Measurements from ENCODE around the gene NRXN3.

Gene NRXN3

DNA sequence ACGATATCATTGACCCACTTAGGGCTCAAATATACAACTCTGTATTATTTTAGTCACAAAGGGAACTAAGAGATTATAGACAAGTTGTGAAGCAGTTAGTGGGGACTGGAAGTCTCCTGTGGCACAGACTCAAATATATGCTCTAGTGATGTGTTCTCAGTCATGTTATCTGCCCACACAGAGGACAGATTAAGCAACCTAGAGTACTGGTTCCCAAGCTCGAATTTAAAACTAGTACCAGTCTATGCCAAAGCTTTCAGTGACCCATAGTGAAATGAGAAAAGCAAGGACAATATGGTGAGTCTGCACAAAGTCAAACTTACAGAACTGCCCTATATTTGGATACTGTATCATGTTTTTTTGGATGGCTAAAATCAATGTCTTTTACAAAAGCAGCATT is 1651.9 kb downstream of the NRXN3 start:
- TF ChIP-seq, protein P1, sequence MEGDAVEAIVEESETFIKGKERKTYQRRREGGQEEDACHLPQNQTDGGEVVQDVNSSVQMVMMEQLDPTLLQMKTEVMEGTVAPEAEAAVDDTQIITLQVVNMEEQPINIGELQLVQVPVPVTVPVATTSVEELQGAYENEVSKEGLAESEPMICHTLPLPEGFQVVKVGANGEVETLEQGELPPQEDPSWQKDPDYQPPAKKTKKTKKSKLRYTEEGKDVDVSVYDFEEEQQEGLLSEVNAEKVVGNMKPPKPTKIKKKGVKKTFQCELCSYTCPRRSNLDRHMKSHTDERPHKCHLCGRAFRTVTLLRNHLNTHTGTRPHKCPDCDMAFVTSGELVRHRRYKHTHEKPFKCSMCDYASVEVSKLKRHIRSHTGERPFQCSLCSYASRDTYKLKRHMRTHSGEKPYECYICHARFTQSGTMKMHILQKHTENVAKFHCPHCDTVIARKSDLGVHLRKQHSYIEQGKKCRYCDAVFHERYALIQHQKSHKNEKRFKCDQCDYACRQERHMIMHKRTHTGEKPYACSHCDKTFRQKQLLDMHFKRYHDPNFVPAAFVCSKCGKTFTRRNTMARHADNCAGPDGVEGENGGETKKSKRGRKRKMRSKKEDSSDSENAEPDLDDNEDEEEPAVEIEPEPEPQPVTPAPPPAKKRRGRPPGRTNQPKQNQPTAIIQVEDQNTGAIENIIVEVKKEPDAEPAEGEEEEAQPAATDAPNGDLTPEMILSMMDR (IDR thresholded peaks at IDR 0.05; ENCODE audit: insufficient read depth, low read length, missing control alignments), result no peak
- POLR2A ChIA-PET, result no interaction called here
- DNase-seq (ENCODE audit: low read depth, low spot score), result no peak
- H3K4me3 ChIP-seq (ENCODE audit: low read depth, low read length), result no peak overlapping the region
- CTCF ChIA-PET, result no interaction called here

DNA sequence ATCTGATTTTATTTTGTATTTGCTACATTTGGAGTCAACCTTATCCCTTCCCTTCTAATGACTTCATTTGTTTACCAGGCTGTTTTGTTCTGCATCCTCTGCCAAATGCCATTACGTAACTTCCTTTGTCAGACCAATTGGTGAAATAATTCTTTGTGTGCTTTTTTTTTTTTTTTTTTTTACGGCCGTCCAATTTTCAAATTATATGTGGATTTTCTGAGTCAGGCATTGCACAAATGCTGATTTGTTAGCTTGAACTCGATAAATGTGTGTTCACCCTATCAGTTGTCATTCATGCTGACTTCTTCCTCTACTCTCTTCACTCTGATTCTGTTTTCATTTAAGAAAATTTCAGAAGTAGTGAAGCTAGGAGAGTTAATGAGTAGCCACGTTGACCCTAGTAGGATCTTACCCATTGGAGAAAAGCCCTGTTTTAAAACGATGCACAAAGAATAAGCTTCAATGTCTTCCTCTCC is 1654.9 kb downstream of the NRXN3 start:
- ChIA-PET POLR2A (no interaction called here), CTCF (no interaction called here)
- no peak overlapping the region for H3K4me3 ChIP-seq (ENCODE audit: low read depth, low read length)
- DNase-seq (ENCODE audit: low read depth, low spot score), result no peak
- TF ChIP-seq, protein P1 (IDR thresholded peaks at IDR 0.05; ENCODE audit: insufficient read depth, low read length, missing control alignments), result no peak

DNA sequence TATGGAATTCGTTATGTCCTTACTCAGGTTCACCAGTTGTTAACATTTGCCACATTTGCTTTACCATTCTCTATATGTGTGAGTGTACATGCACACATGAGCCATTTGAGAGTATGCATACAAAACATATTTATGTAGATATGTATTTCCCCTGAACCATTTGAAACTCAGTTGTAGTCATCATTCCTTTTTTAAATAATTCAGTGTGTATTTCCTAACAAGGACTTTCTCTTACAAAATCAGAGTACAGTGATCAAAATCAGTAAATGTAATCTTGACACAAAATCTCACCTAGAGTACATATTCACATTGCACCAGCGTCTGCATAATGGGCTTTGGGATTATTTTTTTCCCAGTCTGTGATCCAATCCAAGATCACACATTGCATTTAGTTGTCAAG is 1656.2 kb downstream of the NRXN3 start:
- no peak for DNase-seq (ENCODE audit: low read depth, low spot score)
- no peak overlapping the region for H3K4me3 ChIP-seq (ENCODE audit: low read depth, low read length)
- CTCF ChIA-PET, result no interaction called here
- POLR2A ChIA-PET, result no interaction called here
- TF ChIP-seq, protein P1 (IDR thresholded peaks at IDR 0.05; ENCODE audit: insufficient read depth, low read length, missing control alignments), result no peak

DNA sequence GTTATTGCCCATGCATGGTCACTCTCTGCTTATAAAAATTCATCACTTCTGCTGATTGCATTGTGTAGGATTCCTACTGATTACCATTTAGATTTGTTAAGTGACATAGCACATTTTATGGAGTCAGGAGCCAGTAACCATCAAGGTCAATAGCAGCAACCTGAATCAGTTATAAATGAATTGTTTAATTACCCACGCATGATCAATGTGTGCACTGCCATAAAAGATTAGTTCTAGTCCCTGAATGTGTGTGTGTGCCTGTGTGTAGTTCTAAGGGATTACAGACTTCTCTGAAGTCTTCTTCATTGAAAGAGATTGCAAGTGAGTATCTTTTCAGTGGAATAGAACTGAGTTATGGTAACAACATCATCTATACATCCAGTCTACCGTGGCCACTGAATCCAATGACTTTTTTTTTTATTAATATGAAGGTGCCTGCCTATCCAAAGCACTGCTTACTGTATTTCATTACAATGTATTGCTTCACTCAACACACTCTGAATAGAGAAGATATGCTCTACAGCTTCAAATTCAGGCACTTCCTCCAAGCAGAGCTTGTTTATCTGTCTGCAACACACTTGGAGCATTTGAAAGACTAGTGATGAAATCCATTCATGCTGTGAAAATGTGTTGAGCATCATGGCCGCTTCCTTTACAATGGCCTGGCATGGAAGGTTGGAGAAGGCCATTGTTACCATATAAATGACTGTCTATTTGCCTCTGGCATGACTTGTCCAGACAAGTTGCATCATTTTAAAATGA is 1659.4 kb downstream of the NRXN3 start:
- DNase-seq (ENCODE audit: low read depth, low spot score), result no peak
- no peak overlapping the region for H3K4me3 ChIP-seq (ENCODE audit: low read depth, low read length)
- ChIA-PET CTCF (interaction anchor here (1.3 to 2.2 kb wide), 2 partner anchors 10 to 19 kb away, joined by 5 to 7 read pairs; no protein-coding TSS in a partner anchor), POLR2A (no interaction called here)
- TF ChIP-seq, protein P1 (IDR thresholded peaks at IDR 0.05; ENCODE audit: insufficient read depth, low read length, missing control alignments), result no peak

DNA sequence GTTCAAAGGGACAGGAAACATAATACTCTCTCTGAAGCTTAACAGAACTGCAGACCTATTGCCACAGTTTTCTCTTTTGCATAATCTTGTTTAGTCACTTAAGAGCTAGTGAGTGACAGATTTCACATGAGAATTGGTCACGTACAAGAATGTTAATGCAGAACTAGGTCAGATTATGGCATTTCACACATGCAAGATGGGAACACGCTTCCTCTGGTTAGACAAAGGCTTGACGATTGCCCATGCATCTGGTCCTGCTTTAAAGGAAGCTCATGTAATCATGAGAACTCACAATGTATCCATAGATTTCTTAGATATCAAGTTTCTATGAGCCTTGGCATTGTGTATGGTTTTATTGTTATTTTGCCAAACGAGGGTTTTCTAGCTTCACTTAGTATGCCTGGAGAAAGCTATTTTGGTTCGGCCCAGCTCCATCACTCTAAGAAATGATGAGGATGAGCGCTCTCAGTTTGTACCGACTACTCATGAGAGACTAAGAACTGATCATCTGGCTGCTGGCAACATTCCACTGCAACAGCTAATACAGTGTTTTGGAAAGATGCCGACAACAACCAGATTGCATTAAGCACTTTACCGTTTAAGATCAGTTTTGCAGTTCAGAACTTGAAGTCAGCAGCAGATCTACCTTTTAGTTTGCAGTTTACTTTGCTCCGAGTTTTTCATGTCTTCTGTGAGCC is 1661.2 kb downstream of the NRXN3 start:
- no peak overlapping the region for H3K4me3 ChIP-seq (ENCODE audit: low read depth, low read length)
- CTCF ChIA-PET, result interaction anchor here (1.6 to 2.2 kb wide), 2 partner anchors 17 to 21 kb away, joined by 3 to 7 read pairs; no protein-coding TSS in a partner anchor
- TF ChIP-seq, protein P1 (IDR thresholded peaks at IDR 0.05; ENCODE audit: insufficient read depth, low read length, missing control alignments), result no peak
- POLR2A ChIA-PET, result no interaction called here
- no peak for DNase-seq (ENCODE audit: low read depth, low spot score)

DNA sequence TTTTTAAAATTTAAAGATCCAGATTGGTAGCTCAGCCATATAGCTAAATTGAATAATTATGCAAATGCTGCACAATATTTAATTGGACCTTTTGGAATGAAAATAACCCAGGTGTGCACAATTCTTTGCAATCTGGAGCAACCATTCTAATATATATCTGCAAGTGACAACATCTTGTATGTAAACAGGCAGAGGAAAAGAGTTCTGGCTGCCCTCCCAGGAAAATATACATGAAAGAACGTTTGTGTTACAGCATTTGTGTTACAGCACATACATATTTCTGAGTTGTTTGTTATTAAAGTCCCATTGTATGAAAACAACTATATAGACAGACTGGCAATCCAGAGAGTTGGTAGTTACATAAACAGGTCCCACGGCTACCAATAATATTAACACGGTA is 1663.6 kb downstream of the NRXN3 start:
- CTCF ChIA-PET, result no interaction called here
- TF ChIP-seq, protein P1 (IDR thresholded peaks at IDR 0.05; ENCODE audit: insufficient read depth, low read length, missing control alignments), result no peak
- no peak for DNase-seq (ENCODE audit: low read depth, low spot score)
- POLR2A ChIA-PET, result no interaction called here
- no peak overlapping the region for H3K4me3 ChIP-seq (ENCODE audit: low read depth, low read length)
